Measurements from ENCODE around the gene FKBP5. TPM values are rescaled to one million over a fixed set of nuclear protein-coding genes. Genes with fewer than 3 reads are reported as not detected.
A peak's percentile ranks its signal among the peaks of the same experiment; 100 is the strongest.

The FKBP5 gene
- total and polyA plus RNA-seq, 2 donors (not counting 1 experiment from before 2014, with no cell fraction given): 10.9 to 16.3 TPM

DNA sequence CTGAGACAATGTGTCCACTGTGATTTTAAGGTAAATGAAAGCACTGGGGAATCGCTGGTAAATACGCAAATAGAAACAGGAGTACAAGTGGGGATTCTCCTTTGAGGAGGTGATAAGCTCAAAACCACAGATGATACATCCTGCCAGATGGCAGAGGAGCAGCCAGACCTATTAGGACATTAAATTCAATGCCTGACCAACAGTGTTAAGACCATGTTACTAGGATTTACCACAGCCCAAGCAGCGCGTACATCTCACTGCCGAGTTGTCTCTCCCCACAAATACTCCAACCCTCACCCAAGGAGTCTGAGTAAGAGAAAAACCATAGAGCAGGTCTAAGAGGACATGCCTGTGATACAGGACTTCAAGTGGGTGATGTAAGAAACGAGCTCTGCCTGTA lies 107.1 kb downstream of the FKBP5 start:
- Histone ChIP-seq H3K79me2 (ENCODE audit: control insufficient read depth, insufficient read depth, low read length) (no peaks in the 10 kb centered on the region), H3K4me1 (ENCODE audit: control insufficient read depth, extremely low read depth, insufficient read depth, low read length) (no peaks in the 10 kb centered on the region), H3K4me2 (ENCODE audit: extremely low read depth, insufficient read depth, low read length) (no peak overlapping the region), H3K36me3 (ENCODE audit: control insufficient read depth, insufficient read depth, low read length) (no peaks in the 10 kb centered on the region), H2AFZ (ENCODE audit: low read length) (no peak overlapping the region), H3K9ac (ENCODE audit: insufficient read depth, low read length) (no peak overlapping the region), H3K27ac (ENCODE audit: insufficient read depth, low read length) (no peak overlapping the region), H3K4me3 (replicated peaks in 1 of 4; ENCODE audit: control extremely low read depth in 1 of 4, insufficient read depth in 1 of 4, low read depth in 3 of 4, low read length in 4 of 4) (no peak overlapping the region), H4K20me1 (ENCODE audit: control insufficient read depth, extremely low read depth, insufficient read depth, low read length) (no peaks in the 10 kb centered on the region), H3K9me3 (ENCODE audit: control insufficient read depth, insufficient read depth, low read depth, low read length) (no peaks in the 10 kb centered on the region), H3K27me3 (ENCODE audit: control insufficient read depth, insufficient read depth, low read length) (no peaks in the 10 kb centered on the region)
- DNase-seq (ENCODE audit: low read depth in 2 of 2): peak in 1 of 2 donors; percentile 63
- no peak for TF ChIP-seq EZH2 (IDR thresholded peaks at IDR 0.05; ENCODE audit: low read length, missing control alignments)
- TF ChIP-seq, protein P1, sequence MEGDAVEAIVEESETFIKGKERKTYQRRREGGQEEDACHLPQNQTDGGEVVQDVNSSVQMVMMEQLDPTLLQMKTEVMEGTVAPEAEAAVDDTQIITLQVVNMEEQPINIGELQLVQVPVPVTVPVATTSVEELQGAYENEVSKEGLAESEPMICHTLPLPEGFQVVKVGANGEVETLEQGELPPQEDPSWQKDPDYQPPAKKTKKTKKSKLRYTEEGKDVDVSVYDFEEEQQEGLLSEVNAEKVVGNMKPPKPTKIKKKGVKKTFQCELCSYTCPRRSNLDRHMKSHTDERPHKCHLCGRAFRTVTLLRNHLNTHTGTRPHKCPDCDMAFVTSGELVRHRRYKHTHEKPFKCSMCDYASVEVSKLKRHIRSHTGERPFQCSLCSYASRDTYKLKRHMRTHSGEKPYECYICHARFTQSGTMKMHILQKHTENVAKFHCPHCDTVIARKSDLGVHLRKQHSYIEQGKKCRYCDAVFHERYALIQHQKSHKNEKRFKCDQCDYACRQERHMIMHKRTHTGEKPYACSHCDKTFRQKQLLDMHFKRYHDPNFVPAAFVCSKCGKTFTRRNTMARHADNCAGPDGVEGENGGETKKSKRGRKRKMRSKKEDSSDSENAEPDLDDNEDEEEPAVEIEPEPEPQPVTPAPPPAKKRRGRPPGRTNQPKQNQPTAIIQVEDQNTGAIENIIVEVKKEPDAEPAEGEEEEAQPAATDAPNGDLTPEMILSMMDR (conservative IDR thresholded peaks at IDR 0.05 in 1 of 2, IDR thresholded peaks at IDR 0.05 in 1 of 2; ENCODE audit: low read depth in 1 of 2, low read length in 2 of 2): no peak

DNA sequence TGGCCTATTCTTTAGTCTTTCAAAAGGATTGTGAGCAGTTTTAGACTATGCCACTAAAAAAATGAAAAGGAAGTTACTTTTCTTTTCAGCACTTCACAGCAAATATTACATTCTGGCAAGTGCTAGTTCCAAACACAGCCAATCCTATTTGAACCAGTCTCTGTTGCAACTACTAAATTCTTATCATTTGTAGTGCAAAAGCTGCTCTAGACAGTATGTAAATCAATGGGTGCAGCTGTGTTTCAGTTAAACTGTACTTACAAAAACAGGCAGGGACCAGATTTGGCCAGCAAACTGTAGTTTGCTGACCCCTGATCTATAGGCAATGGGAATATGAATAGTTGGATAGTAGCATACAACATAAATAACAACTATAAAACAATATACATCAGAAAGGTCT lies 107.9 kb downstream of the FKBP5 start:
- DNase-seq (ENCODE audit: low read depth in 2 of 2): no peak
- no peak for TF ChIP-seq EZH2 (IDR thresholded peaks at IDR 0.05; ENCODE audit: low read length, missing control alignments)
- TF ChIP-seq, protein P1 (conservative IDR thresholded peaks at IDR 0.05 in 1 of 2, IDR thresholded peaks at IDR 0.05 in 1 of 2; ENCODE audit: low read depth in 1 of 2, low read length in 2 of 2): no peak

GRCh38 chr6:35576682-35577081 lies 112.0 kb downstream of the FKBP5 start:
- H3K27ac ChIP-seq (ENCODE audit: insufficient read depth, low read length): no peak overlapping the region
- no peak overlapping the region for H3K9ac ChIP-seq (ENCODE audit: insufficient read depth, low read length)
- H4K20me1 ChIP-seq (ENCODE audit: control insufficient read depth, extremely low read depth, insufficient read depth, low read length): no peaks in the 10 kb centered on the region
- no peaks in the 10 kb centered on the region for H3K4me1 ChIP-seq (ENCODE audit: control insufficient read depth, extremely low read depth, insufficient read depth, low read length)
- H3K4me3 ChIP-seq (replicated peaks in 1 of 4; ENCODE audit: control extremely low read depth in 1 of 4, insufficient read depth in 1 of 4, low read depth in 3 of 4, low read length in 4 of 4): no peak overlapping the region
- no peak overlapping the region for H3K4me2 ChIP-seq (ENCODE audit: extremely low read depth, insufficient read depth, low read length)
- H3K79me2 ChIP-seq (ENCODE audit: control insufficient read depth, insufficient read depth, low read length): no peaks in the 10 kb centered on the region
- TF ChIP-seq, protein P1 (conservative IDR thresholded peaks at IDR 0.05 in 1 of 2, IDR thresholded peaks at IDR 0.05 in 1 of 2; ENCODE audit: low read depth in 1 of 2, low read length in 2 of 2): no peak
- TF ChIP-seq EZH2 (IDR thresholded peaks at IDR 0.05; ENCODE audit: low read length, missing control alignments): no peak
- H3K9me3 ChIP-seq (ENCODE audit: control insufficient read depth, insufficient read depth, low read depth, low read length): no peaks in the 10 kb centered on the region
- no peak overlapping the region for H2AFZ ChIP-seq (ENCODE audit: low read length)
- H3K27me3 ChIP-seq (ENCODE audit: control insufficient read depth, insufficient read depth, low read length): no peaks in the 10 kb centered on the region
- H3K36me3 ChIP-seq (ENCODE audit: control insufficient read depth, insufficient read depth, low read length): no peaks in the 10 kb centered on the region
- no peak for DNase-seq (ENCODE audit: low read depth in 2 of 2)

More for the DNA sequence above, 107.9 kb downstream of the FKBP5 start:
- Histone ChIP-seq H2AFZ (ENCODE audit: low read length) (no peak overlapping the region), H4K20me1 (ENCODE audit: control insufficient read depth, extremely low read depth, insufficient read depth, low read length) (no peaks in the 10 kb centered on the region), H3K4me1 (ENCODE audit: control insufficient read depth, extremely low read depth, insufficient read depth, low read length) (no peaks in the 10 kb centered on the region), H3K9me3 (ENCODE audit: control insufficient read depth, insufficient read depth, low read depth, low read length) (no peaks in the 10 kb centered on the region), H3K4me2 (ENCODE audit: extremely low read depth, insufficient read depth, low read length) (no peak overlapping the region), H3K4me3 (replicated peaks in 1 of 4; ENCODE audit: control extremely low read depth in 1 of 4, insufficient read depth in 1 of 4, low read depth in 3 of 4, low read length in 4 of 4) (no peak overlapping the region), H3K27me3 (ENCODE audit: control insufficient read depth, insufficient read depth, low read length) (no peaks in the 10 kb centered on the region), H3K36me3 (ENCODE audit: control insufficient read depth, insufficient read depth, low read length) (no peaks in the 10 kb centered on the region), H3K27ac (ENCODE audit: insufficient read depth, low read length) (no peak overlapping the region), H3K79me2 (ENCODE audit: control insufficient read depth, insufficient read depth, low read length) (no peaks in the 10 kb centered on the region), H3K9ac (ENCODE audit: insufficient read depth, low read length) (no peak overlapping the region)

Measured in fibroblast of lung (primary cell).